Measurements from ENCODE around the gene CDC25B.

- no peak for TF ChIP-seq CTCF (IDR thresholded peaks at IDR 0.05)
- no peak for TF ChIP-seq POLR2A (IDR thresholded peaks at IDR 0.05)
Observed at GRCh38 chr20:3753501-3754275, 42.4 kb upstream of the CDC25B start.
